GM19463 (cell line): ENCODE measurements around the gene DTNBP1.

Experiments
- ATAC-seq: cut with Tn5 transposase; IDR thresholded peaks from one replicate; pipeline ENCODE4 v1.9.1; 2021; ENCODE audit warnings: mild to moderate bottlenecking, moderate library complexity; ENCODE audit not compliant: unreplicated experiment

Gene DTNBP1

GRCh38 chr6:15662326-15663129, at the start of gene DTNBP1:
Gene DTNBP1 (minus strand): TSS chr6:15663028. CDS start chr6:15662869, 159 bp downstream.
- peak; percentile 65 for ATAC-seq

- ATAC-seq = no peak
Measured at GRCh38 chr6:15709651-15710269, 46.9 kb upstream of the DTNBP1 start.

GRCh38 chr6:15708231-15708630, 45.4 kb upstream of the DTNBP1 start:
- no peak for ATAC-seq

GRCh38 chr6:15705981-15706380, 43.2 kb upstream of the DTNBP1 start:
- no peak for ATAC-seq

GRCh38 chr6:15698471-15698870, 35.6 kb upstream of the DTNBP1 start:
- ATAC-seq = no peak

- ATAC-seq = no peak
Measured at GRCh38 chr6:15697895-15698294, 35.1 kb upstream of the DTNBP1 start.

GRCh38 chr6:15691250-15691869, 28.5 kb upstream of the DTNBP1 start:
- peak; percentile 97 for ATAC-seq

- ATAC-seq = no peak
Measured at GRCh38 chr6:15690510-15690909, 27.7 kb upstream of the DTNBP1 start.

- no peak for ATAC-seq
Measured at GRCh38 chr6:15689586-15690482, 27.0 kb upstream of the DTNBP1 start.

GRCh38 chr6:15685619-15686018, 22.8 kb upstream of the DTNBP1 start:
- ATAC-seq = no peak

- peak; percentile 84 for ATAC-seq
Measured at GRCh38 chr6:15682965-15683822, 20.4 kb upstream of the DTNBP1 start.

- no peak for ATAC-seq
Measured at GRCh38 chr6:15681946-15682345, 19.1 kb upstream of the DTNBP1 start.

GRCh38 chr6:15678514-15678913, 15.7 kb upstream of the DTNBP1 start:
- ATAC-seq = no peak

- ATAC-seq = no peak
Measured at GRCh38 chr6:15677822-15678221, 15.0 kb upstream of the DTNBP1 start.

GRCh38 chr6:15675536-15676220, 12.8 kb upstream of the DTNBP1 start:
- no peak for ATAC-seq

GRCh38 chr6:15674690-15675386, 12.0 kb upstream of the DTNBP1 start:
- no peak for ATAC-seq

- ATAC-seq = no peak
Measured at GRCh38 chr6:15673666-15674065, 10.8 kb upstream of the DTNBP1 start.

- no peak for ATAC-seq
Measured at GRCh38 chr6:15672818-15673217, 10.0 kb upstream of the DTNBP1 start.

GRCh38 chr6:15672291-15672690, 9.5 kb upstream of the DTNBP1 start:
- no peak for ATAC-seq
